ENCODE measurements around the gene CPA5.
A peak's percentile ranks its signal among the peaks of the same experiment; 100 is the strongest.

CPA5 gene

GRCh38 chr7:130352194-130353074 is 7.8 kb downstream of the CPA5 start:
- Mint-ChIP-seq H3K4me1 (peaks cover 83% of the 10 kb centered on the region), H3K36me3 (ENCODE audit: low read depth) (no peaks in the 10 kb centered on the region), H3K27me3 (ENCODE audit: low read depth, poor library complexity) (no peaks in the 10 kb centered on the region), H3K9me3 (no peaks in the 10 kb centered on the region), H3K4me3 (peak overlapping the region; percentile 22), H3K27ac (peak overlapping the region; percentile 98)
- no peak for TF ChIP-seq CTCF (IDR thresholded peaks at IDR 0.05)
- no peak for DNase-seq

GRCh38 chr7:130353196-130353595 is 8.6 kb downstream of the CPA5 start:
- TF ChIP-seq CTCF (IDR thresholded peaks at IDR 0.05): no peak
- Mint-ChIP-seq H3K27me3 (ENCODE audit: low read depth, poor library complexity) (no peaks in the 10 kb centered on the region), H3K4me3 (no peak overlapping the region), H3K36me3 (ENCODE audit: low read depth) (no peaks in the 10 kb centered on the region), H3K27ac (peak overlapping the region; percentile 50), H3K4me1 (peaks cover 84% of the 10 kb centered on the region), H3K9me3 (peaks cover 1% of the 10 kb centered on the region)
- DNase-seq: no peak

GRCh38 chr7:130356121-130356875 is 11.7 kb downstream of the CPA5 start:
- DNase-seq: peak; percentile 67
- Mint-ChIP-seq H3K4me1 (peaks cover 70% of the 10 kb centered on the region), H3K27ac (peak overlapping the region; percentile 100), H3K4me3 (peak overlapping the region; percentile 8), H3K27me3 (ENCODE audit: low read depth, poor library complexity) (no peaks in the 10 kb centered on the region), H3K9me3 (peaks cover 32% of the 10 kb centered on the region), H3K36me3 (ENCODE audit: low read depth) (peaks cover 17% of the 10 kb centered on the region)
- no peak for TF ChIP-seq CTCF (IDR thresholded peaks at IDR 0.05)

- Mint-ChIP-seq H3K36me3 (ENCODE audit: low read depth) (peaks cover 17% of the 10 kb centered on the region), H3K27me3 (ENCODE audit: low read depth, poor library complexity) (no peaks in the 10 kb centered on the region), H3K4me1 (peaks cover 62% of the 10 kb centered on the region), H3K27ac (peak overlapping the region; percentile 100), H3K9me3 (peaks cover 34% of the 10 kb centered on the region), H3K4me3 (peak overlapping the region; percentile 8)
- no peak for TF ChIP-seq CTCF (IDR thresholded peaks at IDR 0.05)
- no peak for DNase-seq
These were observed 12.4 kb downstream of the CPA5 start for GRCh38 chr7:130356876-130357611.

GRCh38 chr7:130358471-130358870 is 13.9 kb downstream of the CPA5 start:
- Mint-ChIP-seq H3K9me3 (peaks cover 34% of the 10 kb centered on the region), H3K27me3 (ENCODE audit: low read depth, poor library complexity) (no peaks in the 10 kb centered on the region), H3K27ac (peak overlapping the region; percentile 48), H3K36me3 (ENCODE audit: low read depth) (peaks cover 17% of the 10 kb centered on the region), H3K4me1 (peaks cover 59% of the 10 kb centered on the region), H3K4me3 (no peak overlapping the region)
- DNase-seq: no peak
- no peak for TF ChIP-seq CTCF (IDR thresholded peaks at IDR 0.05)

Measured in nephron progenitor cell (in vitro differentiated cells).